HG03565 (cell line): ENCODE measurements around the gene TOLLIP.

Experiments used
- ATAC-seq: cut with Tn5 transposase; IDR thresholded peaks from one replicate; pipeline ENCODE4 v1.9.1; 2021; ENCODE audit warnings: mild to moderate bottlenecking, moderate library complexity; ENCODE audit not compliant: unreplicated experiment

The TOLLIP gene

GRCh38 chr11:1300121-1300520 is 9.3 kb downstream of the TOLLIP start:
- ATAC-seq, result no peak

- ATAC-seq, result no peak
Measured at GRCh38 chr11:1299621-1300020, 9.8 kb downstream of the TOLLIP start.

- no peak for ATAC-seq
Measured at GRCh38 chr11:1298695-1299492, 10.5 kb downstream of the TOLLIP start.

- no peak for ATAC-seq
Measured at GRCh38 chr11:1297576-1298473, 11.6 kb downstream of the TOLLIP start.

GRCh38 chr11:1297011-1297575 is 12.3 kb downstream of the TOLLIP start:
- ATAC-seq, result no peak

GRCh38 chr11:1296287-1296686 is 13.1 kb downstream of the TOLLIP start:
- no peak for ATAC-seq

- no peak for ATAC-seq
Measured at GRCh38 chr11:1295591-1295990, 13.8 kb downstream of the TOLLIP start.

GRCh38 chr11:1295086-1295485 is 14.3 kb downstream of the TOLLIP start:
- no peak for ATAC-seq

- no peak for ATAC-seq
Measured at GRCh38 chr11:1293619-1294015, 15.8 kb downstream of the TOLLIP start.

- ATAC-seq, result no peak
Measured at GRCh38 chr11:1292644-1293618, 16.5 kb downstream of the TOLLIP start.

- no peak for ATAC-seq
Measured at GRCh38 chr11:1292018-1292643, 17.3 kb downstream of the TOLLIP start.

- no peak for ATAC-seq
Measured at GRCh38 chr11:1291295-1292017, 18.0 kb downstream of the TOLLIP start.

- ATAC-seq, result no peak
Measured at GRCh38 chr11:1290052-1291040, 19.1 kb downstream of the TOLLIP start.

- ATAC-seq, result no peak
Measured at GRCh38 chr11:1289211-1289935, 20.1 kb downstream of the TOLLIP start.

GRCh38 chr11:1288426-1289151 is 20.8 kb downstream of the TOLLIP start:
- ATAC-seq, result no peak

- ATAC-seq, result no peak
Measured at GRCh38 chr11:1287928-1288327, 21.5 kb downstream of the TOLLIP start.

- no peak for ATAC-seq
Measured at GRCh38 chr11:1285876-1286275, 23.6 kb downstream of the TOLLIP start.
